H1 (cell line): ENCODE measurements around the gene UBE2L6. TPM values are rescaled to one million over a fixed set of nuclear protein-coding genes. Genes with fewer than 3 reads are reported as not detected.

Experiments used
- ATF3 ChIP-seq: IDR thresholded peaks from 2 replicates; pipeline ENCODE4 v1.6.1; 2011; ENCODE audit warnings: low read depth, mild to moderate bottlenecking, low read length; ENCODE audit not compliant: insufficient read depth
- BCL11A ChIP-seq, 2 experiments: IDR thresholded peaks; one replicate each; pipeline ENCODE4 v1.6.1; 2011; ENCODE audit warnings: low read depth in 2 of 2, low read length in 2 of 2, mild to moderate bottlenecking in 2 of 2
- BRCA1 ChIP-seq: IDR thresholded peaks from 2 replicates; pipeline ENCODE4 v1.6.1; 2012; ENCODE audit warnings: low read depth, low read length, improper control_type of control experiment
- CHD2 ChIP-seq: IDR thresholded peaks from 2 replicates; pipeline ENCODE4 v1.6.1; 2012; ENCODE audit warnings: low read length, improper control_type of control experiment
- CTBP2 ChIP-seq: IDR thresholded peaks from 2 replicates; pipeline ENCODE4 v1.7.0; 2011; ENCODE audit warnings: borderline replicate concordance, mild to moderate bottlenecking, moderate library complexity, mixed read lengths, low read length; ENCODE audit not compliant: insufficient read depth, insufficient read length
- FOSL1 ChIP-seq: IDR thresholded peaks from 2 replicates; pipeline ENCODE4 v1.6.1; 2011; ENCODE audit warnings: mild to moderate bottlenecking, low read depth, low read length, moderate library complexity; ENCODE audit not compliant: insufficient read depth
- JUN ChIP-seq: IDR thresholded peaks from 2 replicates; pipeline ENCODE4 v1.6.1; 2011; ENCODE audit warnings: low read depth, mild to moderate bottlenecking, improper control_type of control experiment, low read length
- JUND ChIP-seq: IDR thresholded peaks from 2 replicates; pipeline ENCODE4 v1.6.1; 2011; ENCODE audit warnings: mild to moderate bottlenecking, improper control_type of control experiment, low read length
- MAX ChIP-seq: IDR thresholded peaks from 2 replicates; pipeline ENCODE4 v1.6.1; 2012; ENCODE audit warnings: inconsistent platforms
- PHF8 ChIP-seq: fragments of 200-600 bp; sonication (generic); conservative IDR thresholded peaks from 2 replicates; pipeline ENCODE4 v1.7.1; 2012; ENCODE audit warnings: low read depth, mild to moderate bottlenecking, inconsistent platforms, low read length, moderate library complexity
- POLR2A ChIP-seq, 2 experiments: IDR thresholded peaks; 1 replicate in 1 of 2; 2 replicates in 1 of 2; pipeline ENCODE4 v1.6.1; 2011; ENCODE audit warnings: low read depth in 2 of 2, low read length in 2 of 2, mild to moderate bottlenecking in 2 of 2; ENCODE audit errors: control extremely low read depth in 1 of 2
- POU5F1 ChIP-seq: IDR thresholded peaks from 2 replicates; pipeline ENCODE4 v1.6.1; 2011; ENCODE audit warnings: low read depth, mild to moderate bottlenecking, low read length, moderate library complexity
- SIN3A ChIP-seq, 2 experiments: IDR thresholded peaks in 1 of 2; conservative IDR thresholded peaks in 1 of 2; 2 replicates each; pipeline ENCODE4 v1.6.1; 2011 to 2012; ENCODE audit warnings: low read length in 2 of 2, improper control_type of control experiment in 1 of 2, low read depth in 1 of 2, mild to moderate bottlenecking in 1 of 2
- SIX5 ChIP-seq: IDR thresholded peaks from 2 replicates; pipeline ENCODE4 v1.6.1; 2011; ENCODE audit warnings: mild to moderate bottlenecking, low read depth, low read length
- SP1 ChIP-seq: IDR thresholded peaks from 2 replicates; pipeline ENCODE4 v1.6.1; 2011; ENCODE audit warnings: low read depth, low read length
- SP4 ChIP-seq: IDR thresholded peaks from 2 replicates; pipeline ENCODE4 v1.6.1; 2012; ENCODE audit warnings: low read length, inconsistent platforms
- SRF ChIP-seq: IDR thresholded peaks from 2 replicates; pipeline ENCODE4 v1.6.1; 2011; ENCODE audit warnings: mild to moderate bottlenecking, low read depth, low read length, moderate library complexity
- SUZ12 ChIP-seq: fragments of 200-600 bp; sonication (generic); IDR thresholded peaks from 2 replicates; pipeline ENCODE4 v1.6.1; 2012; ENCODE audit warnings: mild to moderate bottlenecking, inconsistent platforms, low read length, moderate library complexity, mixed read lengths
- TAF1 ChIP-seq: IDR thresholded peaks from 2 replicates; pipeline ENCODE4 v1.6.1; 2011; ENCODE audit warnings: mild to moderate bottlenecking, low read depth, low read length
- TAF7 ChIP-seq: optimal IDR thresholded peaks from 2 replicates; pipeline ENCODE3; 2011; ENCODE audit warnings: low read depth, mild to moderate bottlenecking, inconsistent platforms, low read length, moderate library complexity, borderline replicate concordance
- TBP ChIP-seq: IDR thresholded peaks from 2 replicates; pipeline ENCODE4 v1.6.1; 2011; ENCODE audit warnings: low read depth, low read length, improper control_type of control experiment
- USF2 ChIP-seq: IDR thresholded peaks from 2 replicates; pipeline ENCODE4 v1.6.1; 2011; ENCODE audit warnings: low read length, improper control_type of control experiment
- ZNF274 ChIP-seq: IDR thresholded peaks from 2 replicates; pipeline ENCODE4 v1.7.0; 2012; ENCODE audit warnings: low read length, borderline replicate concordance; ENCODE audit errors: extremely low read depth
- polyA plus RNA-seq, 7 experiments: library from polyadenylated mRNA; depleted of rRNA in 3 of 7; stranded (reverse) in 5 of 7; unstranded in 2 of 7; fragments of >200 nt in 5 of 7; fragments of 200-250 nt in 2 of 7; gene quantifications; 1 replicate in 5 of 7; 2 replicates in 1 of 7; 4 replicates in 1 of 7; pipeline versions ENCODE4 v1.2.1 to v1.2.3, GENCODE V29; 2011 to 2013; ENCODE audit warnings: missing spikeins in 2 of 7, mixed read lengths in 2 of 7
- total RNA-seq: library from RNA; stranded (reverse); fragmentation: NEBNext Ultra II Directional; extraction: Animal tissue kit (Norgen Biotek cat#: 25700); gene quantifications from 2 replicates; pipeline ENCODE4 v1.2.1, GENCODE V29; 2021

UBE2L6 gene
- total and polyA plus RNA-seq, 2 of the 8 experiments (the other 6 are each of a cell fraction or from before 2014, with no cell fraction given): 67.8 to 89.2 TPM

- TF ChIP-seq FOSL1: no peak
- TF ChIP-seq SP1: peak; percentile 27; the same call in 1 of the 2 replicates
- no peak for TF ChIP-seq ATF3
- no peak for TF ChIP-seq SRF
- TF ChIP-seq SP4: no peak
- no peak for TF ChIP-seq BRCA1
- no peak for TF ChIP-seq JUN
- no peak; a peak in 1 of 3 replicates for TF ChIP-seq POLR2A (IDR thresholded peaks at IDR 0.05; ENCODE audit: control extremely low read depth in 1 of 2, low read depth in 2 of 2, low read length in 2 of 2)
- no peak for TF ChIP-seq USF2
- no peak for TF ChIP-seq CTBP2
- TF ChIP-seq TAF7: peak; percentile 27
- peak in 1 of 2 experiments; percentile 63; a peak in 1 of 4 replicates for TF ChIP-seq SIN3A (conservative IDR thresholded peaks at IDR 0.05 in 1 of 2, IDR thresholded peaks at IDR 0.05 in 1 of 2; ENCODE audit: low read depth in 1 of 2, low read length in 2 of 2)
- no peak for TF ChIP-seq ZNF274
- no peak for TF ChIP-seq POU5F1
- TF ChIP-seq SUZ12: no peak
- TF ChIP-seq TAF1: peak; percentile 59; the same call in 1 of the 2 replicates
- no peak for TF ChIP-seq JUND
- TF ChIP-seq SIX5: no peak
- 0 out of 2 replicates have a peak, but pooled peaks have one; percentile 9 for TF ChIP-seq MAX
- TF ChIP-seq TBP: peak; percentile 57; the same call in 1 of the 2 replicates
- no peak for TF ChIP-seq PHF8
- no peak for TF ChIP-seq BCL11A (IDR thresholded peaks at IDR 0.05; ENCODE audit: low read depth in 2 of 2, low read length in 2 of 2)
- no peak for TF ChIP-seq CHD2
Observed at GRCh38 chr11:57597916-57598830, 30.7 kb upstream of the UBE2L6 start (continued).
